HepG2 (cell line): ENCODE measurements around the gene TPRX1. TPM values are rescaled to one million over a fixed set of nuclear protein-coding genes. Genes with fewer than 3 reads are reported as not detected.

Experiments
- ATAC-seq: fragments of 200-7000 bp; cut with Tn5 transposase; 3 replicates; pipeline ENCODE4 v1.9.1; 2020; ENCODE audit warnings: mild to moderate bottlenecking, moderate library complexity
- BruUV-seq: library from RNA; stranded (reverse); fragments of 400-500 nt; replicated peaks from 2 replicates; lab custom pipeline; 2021; lab: Mats Ljungman, UMichigan
- CTCF ChIA-PET: fragments of 300-600 bp; formaldehyde crosslinking; extraction: SDS; loops from one replicate; lab custom pipeline; 2021; ENCODE audit warnings: low total read pairs, inconsistent platforms, low intra/inter-chr PET ratio; lab: Yijun Ruan, JAX
- POLR2A ChIA-PET: fragments of 350-600 bp; sonication (Branson Sonifier 250); formaldehyde crosslinking; loops from one replicate; lab custom pipeline; 2020; ENCODE audit warnings: antibody characterized with exemption, inconsistent platforms; lab: Yijun Ruan, JAX
- DNase-seq: peaks from one replicate; pipeline ENCODE4 v3.0.0-alpha.2; 2015; ENCODE audit warnings: low spot score
- FAIRE-seq: peaks from 3 replicates; lab custom pipeline; 2011; peaks lifted over from hg19 to GRCh38; lab: Jason Lieb, UNC
- H2AFZ ChIP-seq: one replicate; pipeline ENCODE4 v1.6.1; 2011; ENCODE audit warnings: low read length, inconsistent platforms
- H3K27ac ChIP-seq: fragments of 300-600 bp; 3 replicates; pipeline ENCODE4 v1.8.0; 2011; ENCODE audit warnings: mixed run types, mild to moderate bottlenecking, mixed read lengths, low read length, inconsistent platforms; ENCODE audit not compliant: insufficient read depth; ENCODE audit errors: extremely low read length
- H3K27me3 ChIP-seq, 2 experiments: fragments of 200-600 bp in 1 of 2; 2 replicates in 1 of 2; 3 replicates in 1 of 2; pipeline versions ENCODE4 v1.6.0 to v1.8.0; 2011; ENCODE audit warnings: low read length in 2 of 2, mild to moderate bottlenecking in 2 of 2, moderate library complexity in 2 of 2, inconsistent platforms in 1 of 2; ENCODE audit not compliant: insufficient read depth in 2 of 2, control insufficient read depth in 1 of 2
- H3K36me3 ChIP-seq, 2 experiments: fragments of 200-600 bp in 1 of 2; replicated peaks in 1 of 2; 2 replicates in 1 of 2; 3 replicates in 1 of 2; pipeline versions ENCODE4 v1.5.1 to v1.8.0; 2011; ENCODE audit warnings: low read length in 2 of 2, inconsistent platforms in 1 of 2; ENCODE audit not compliant: insufficient read depth in 2 of 2, control insufficient read depth in 1 of 2
- H3K4me1 ChIP-seq: 2 replicates; pipeline ENCODE4 v1.5.1; 2012; ENCODE audit warnings: low read length, inconsistent platforms; ENCODE audit not compliant: insufficient read depth
- H3K4me2 ChIP-seq: 2 replicates; pipeline ENCODE4 v1.6.0; 2011; ENCODE audit warnings: low read depth, low read length, inconsistent platforms
- H3K4me3 ChIP-seq, 3 experiments: fragments of 200-600 bp in 1 of 3; sonication (generic), shearing (Covaris generic) in 1 of 3; replicated peaks in 1 of 3; 2 replicates each; pipeline ENCODE4 v1.5.1; 2011 to 2016; ENCODE audit warnings: low read length in 3 of 3, inconsistent platforms in 2 of 3, low read depth in 2 of 3, mild to moderate bottlenecking in 2 of 3, control low read depth in 1 of 3, mixed read lengths in 1 of 3; ENCODE audit not compliant: insufficient read depth in 1 of 3
- H3K79me2 ChIP-seq: one replicate; pipeline ENCODE4 v1.6.1; 2011; ENCODE audit warnings: low read length, inconsistent platforms; ENCODE audit not compliant: insufficient read depth
- H3K9ac ChIP-seq: 2 replicates; pipeline ENCODE4 v1.6.0; 2011; ENCODE audit warnings: mild to moderate bottlenecking, low read depth, low read length, inconsistent platforms; ENCODE audit not compliant: insufficient read depth
- H3K9me3 ChIP-seq: 2 replicates; pipeline ENCODE4 v1.5.1; 2012; ENCODE audit warnings: mild to moderate bottlenecking, low read length
- H4K20me1 ChIP-seq: 2 replicates; pipeline ENCODE4 v1.6.0; 2011; ENCODE audit warnings: inconsistent platforms, mild to moderate bottlenecking, low read length, moderate library complexity; ENCODE audit not compliant: insufficient read depth
- ATF7-NPFF ChIP-seq: sonication (generic); formaldehyde crosslinking; IDR thresholded peaks from 2 replicates; pipeline ENCODE4 v1.8.1; 2023; ENCODE audit warnings: mild to moderate bottlenecking, low read depth, missing genetic modification reagents, moderate library complexity
- FOXA1 ChIP-seq, 2 experiments: fragments of 450-650 bp in 1 of 2; sonication (generic) in 1 of 2; formaldehyde crosslinking in 1 of 2; IDR thresholded peaks; 2 replicates each; pipeline versions ENCODE4 v1.4.0 to v1.6.1; 2016 to 2020; ENCODE audit warnings: missing genetic modification reagents in 1 of 2
- HCFC1 ChIP-seq: fragments of 150-350 bp; IDR thresholded peaks from 2 replicates; pipeline ENCODE4 v1.6.1; 2014; ENCODE audit warnings: low read depth, low read length
- MAZ ChIP-seq, 2 experiments: sonication (generic) in 1 of 2; formaldehyde crosslinking in 1 of 2; IDR thresholded peaks; 2 replicates each; pipeline versions ENCODE4 v1.5.0 to v1.6.1; 2012 to 2020; ENCODE audit warnings: low read depth in 2 of 2, mild to moderate bottlenecking in 2 of 2, borderline replicate concordance in 1 of 2, improper control_type of control experiment in 1 of 2, low read length in 1 of 2, missing genetic modification reagents in 1 of 2, moderate library complexity in 1 of 2
- NFE2L1 ChIP-seq: sonication (generic); formaldehyde crosslinking; IDR thresholded peaks from 2 replicates; pipeline ENCODE4 v1.4.0; 2020; ENCODE audit warnings: missing genetic modification reagents, mild to moderate bottlenecking, borderline replicate concordance
- PBX2 ChIP-seq: IDR thresholded peaks from 2 replicates; pipeline ENCODE4 v1.6.1; 2016; ENCODE audit warnings: control low read depth
- REXO4 ChIP-seq: sonication (generic); formaldehyde crosslinking; IDR thresholded peaks from 2 replicates; pipeline ENCODE4 v1.8.0; 2022; ENCODE audit warnings: missing genetic modification reagents, mild to moderate bottlenecking, borderline replicate concordance
- SATB2 ChIP-seq: sonication (generic); formaldehyde crosslinking; IDR thresholded peaks from 2 replicates; pipeline ENCODE4 v1.5.0; 2020; ENCODE audit warnings: missing genetic modification reagents
- STAG1 ChIP-seq: sonication (generic); formaldehyde crosslinking; IDR thresholded peaks from 2 replicates; pipeline ENCODE4 v1.4.0; 2020; ENCODE audit warnings: missing genetic modification reagents
- TBX2 ChIP-seq: sonication (generic); formaldehyde crosslinking; IDR thresholded peaks from 2 replicates; pipeline ENCODE4 v1.5.0; 2020; ENCODE audit warnings: missing genetic modification reagents, mild to moderate bottlenecking, borderline replicate concordance
- TFE3 ChIP-seq: IDR thresholded peaks from 2 replicates; pipeline ENCODE4 v1.6.1; 2016
- ZNF281 ChIP-seq: sonication (generic); formaldehyde crosslinking; IDR thresholded peaks from 2 replicates; pipeline ENCODE4 v1.4.0; 2020; ENCODE audit warnings: missing genetic modification reagents, borderline replicate concordance
- ZNF460 ChIP-seq: sonication (generic); formaldehyde crosslinking; IDR thresholded peaks from 2 replicates; pipeline ENCODE4 v1.5.1; 2020; ENCODE audit warnings: missing genetic modification reagents, mild to moderate bottlenecking, borderline replicate concordance
- ZNF484 ChIP-seq: sonication (generic); formaldehyde crosslinking; IDR thresholded peaks from 2 replicates; pipeline ENCODE4 v1.5.1; 2020; ENCODE audit warnings: mild to moderate bottlenecking, low read depth, missing genetic modification reagents, borderline replicate concordance
- ZNF510 ChIP-seq: sonication (generic); formaldehyde crosslinking; IDR thresholded peaks from 2 replicates; pipeline ENCODE4 v1.4.0; 2020; ENCODE audit warnings: low read depth, mild to moderate bottlenecking, missing genetic modification reagents
- WGBS: methylation state at CpG from one replicate; pipeline ENCODE4 v1.1.6; 2017; ENCODE audit warnings: low lambda C conversion rate; 5-methylcytosine and 5-hydroxymethylcytosine counted together
- in situ Hi-C: cut with HindIII; loops from 2 replicates; pipeline ENCODE4 v1.10.0; 2017; ENCODE audit warnings: low pct_unique_long_range_greater_than_20kb; ENCODE audit not compliant: extremely low pct_ligation_motif_present
- intact Hi-C: fragments of 100-400 bp; cut with micrococcal nuclease; formaldehyde crosslinking; loops from one replicate; pipeline ENCODE4 v1.10.0; 2022; ENCODE audit not compliant: unreplicated experiment
- polyA plus RNA-seq, 8 experiments: library from polyadenylated mRNA; depleted of rRNA in 3 of 8; stranded (reverse) in 7 of 8; unstranded in 1 of 8; fragments of >200 nt; fragmentation: Illumina TruSeq in 4 of 8; extraction: Trizol in 4 of 8; gene quantifications; 2 replicates each; pipeline versions ENCODE4 v1.2.1 to v1.2.3, GENCODE V29; 2011 to 2016; ENCODE audit warnings: low read depth in 4 of 8, missing spikeins in 1 of 8, mixed read lengths in 1 of 8; ENCODE audit not compliant: insufficient read depth in 1 of 8
- total RNA-seq, 5 experiments: library from RNA; depleted of rRNA; stranded (reverse); fragments of >200 nt; fragmentation: Illumina TruSeq; extraction: Trizol; gene quantifications; 2 replicates each; pipeline ENCODE4 v1.2.3, GENCODE V29; 2016; ENCODE audit warnings: low read depth in 1 of 5

The TPRX1 gene
- total and polyA plus RNA-seq, 2 of the 13 experiments (the other 11 are each of a cell fraction or from before 2014, with no cell fraction given): not detected

GRCh38 chr19:47813304-47813994 lies 9.1 kb upstream of the TPRX1 start:
- POLR2A ChIA-PET: no interaction called here
- Histone ChIP-seq H3K4me3 (no peak overlapping the region), H2AFZ (no peak overlapping the region), H3K79me2 (no peaks in the 10 kb centered on the region), H3K4me2 (peak overlapping the region; percentile 1; the same call in 1 of the 2 replicates), H3K9me3 (no peaks in the 10 kb centered on the region), H3K36me3 (no peaks in the 10 kb centered on the region), H3K27ac (no peak overlapping the region), H3K4me1 (peaks cover 6% of the 10 kb centered on the region; the same call in 1 of the 2 replicates), H4K20me1 (no peaks in the 10 kb centered on the region), H3K27me3 (no peaks in the 10 kb centered on the region), H3K9ac (no peak overlapping the region)
- CTCF ChIA-PET: interaction anchor here (0.6 to 1.2 kb wide), 3 partner anchors 49 to 55 kb away, joined by 3 to 4 read pairs (median 3); no protein-coding TSS in a partner anchor
- in situ Hi-C loops (no loop called here), intact Hi-C loops (loop anchor here (2.0 kb wide), 1 partner anchor 49 kb away; no protein-coding TSS in a partner anchor)
- WGBS: 12% methylated on average over 17 of the region's 17 CpGs
- FAIRE-seq (no peak), ATAC-seq (peak; percentile 97), DNase-seq (peak; percentile 58)
- BruUV-seq: no TSS peak
- no peak for TF ChIP-seq REXO4 (CRISPR knock-in tag)
- no peak for TF ChIP-seq ZNF510
- no peak for TF ChIP-seq MAZ (IDR thresholded peaks at IDR 0.05; ENCODE audit: borderline replicate concordance, low read depth, low read length)
- no peak for TF ChIP-seq MAZ (CRISPR knock-in tag; IDR thresholded peaks at IDR 0.05; ENCODE audit: low read depth)
- no peak for TF ChIP-seq ATF7-NPFF (CRISPR knock-in tag)
- no peak for TF ChIP-seq NFE2L1
- no peak for TF ChIP-seq PBX2 (CRISPR knock-in tag)
- no peak for TF ChIP-seq SATB2 (CRISPR knock-in tag)
- TF ChIP-seq TFE3 (CRISPR knock-in tag): no peak
- no peak for TF ChIP-seq ZNF484
- peak; percentile 48 for TF ChIP-seq STAG1 (CRISPR knock-in tag)
- TF ChIP-seq ZNF281 (CRISPR knock-in tag): peak; percentile 31; the same call in 1 of the 2 replicates
- no peak for TF ChIP-seq ZNF460 (CRISPR knock-in tag)
- TF ChIP-seq TBX2 (CRISPR knock-in tag): no peak
- TF ChIP-seq HCFC1: no peak
- TF ChIP-seq FOXA1 (IDR thresholded peaks at IDR 0.05): no peak
- TF ChIP-seq FOXA1 (CRISPR knock-in tag; IDR thresholded peaks at IDR 0.05): no peak
